ENCODE results near the gene STK17A. TPM values are rescaled to one million over a fixed set of nuclear protein-coding genes. Genes with fewer than 3 reads are reported as not detected.
"Not testable (repeated sequence)": the region's sequence is repeated elsewhere in the genome, so short reads cannot be mapped to it uniquely, and the experiment has no call there.

Gene STK17A
- total and polyA plus RNA-seq, 2 donors from 2014 or later: 12.8 to 15.5 TPM

DNA sequence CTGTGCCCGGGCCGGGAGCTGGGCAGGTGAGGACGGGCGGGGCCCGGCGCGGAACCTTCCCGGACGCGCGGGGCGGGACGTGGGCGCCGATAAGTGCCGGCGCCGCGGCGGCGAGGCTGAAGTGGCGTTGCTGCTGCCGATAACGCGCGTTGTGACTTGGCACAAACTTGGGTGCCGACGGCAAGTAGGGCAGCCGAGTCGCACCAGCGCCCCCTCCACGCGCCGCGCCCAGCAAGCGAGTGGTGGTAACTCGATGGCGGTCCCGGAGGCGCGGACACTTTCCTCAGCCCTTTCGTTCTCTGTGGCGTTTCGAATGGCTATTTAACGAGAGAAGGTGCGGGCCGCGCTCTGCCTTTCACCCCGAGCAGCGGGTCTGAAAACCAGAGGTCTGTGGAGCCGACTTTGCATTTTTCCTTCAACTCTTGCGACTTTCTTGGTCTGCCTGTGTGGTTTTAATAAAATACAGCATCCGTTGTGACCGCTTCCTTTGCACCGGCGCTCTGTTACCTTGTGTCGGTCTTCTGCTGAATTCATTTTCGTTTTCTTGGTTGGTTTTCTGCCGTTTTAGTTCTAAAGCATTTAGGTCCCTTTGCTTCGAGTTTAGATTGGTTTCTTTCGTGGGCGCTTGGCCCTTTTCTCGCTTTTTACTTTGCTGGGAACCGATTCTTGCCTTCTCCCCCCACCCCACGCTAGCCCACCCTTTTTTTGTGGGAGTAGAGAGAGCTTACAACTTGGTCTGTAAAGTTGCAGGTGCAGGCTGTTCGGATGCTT is 701 bp downstream of the STK17A start:
- peak overlapping the region; percentile 89 for H3K27ac ChIP-seq (ENCODE audit: low read depth in 2 of 2, low read length in 2 of 2)
- intact Hi-C loops (cut with DNase I): loop anchor here (5.0 kb wide), 1 partner anchor 114 kb away; no protein-coding TSS in a partner anchor
- H3K27me3 ChIP-seq (ENCODE audit: control insufficient read depth, insufficient read depth, low read length): no peaks in the 10 kb centered on the region
- DNase-seq (peak; percentile 71 to 89 (median 79)), FAIRE-seq (no peak)
- H3K9me3 ChIP-seq (ENCODE audit: control insufficient read depth in 2 of 3, insufficient read depth in 1 of 3, low read length in 3 of 3): no peaks in the 10 kb centered on the region
- TF ChIP-seq, protein P1, sequence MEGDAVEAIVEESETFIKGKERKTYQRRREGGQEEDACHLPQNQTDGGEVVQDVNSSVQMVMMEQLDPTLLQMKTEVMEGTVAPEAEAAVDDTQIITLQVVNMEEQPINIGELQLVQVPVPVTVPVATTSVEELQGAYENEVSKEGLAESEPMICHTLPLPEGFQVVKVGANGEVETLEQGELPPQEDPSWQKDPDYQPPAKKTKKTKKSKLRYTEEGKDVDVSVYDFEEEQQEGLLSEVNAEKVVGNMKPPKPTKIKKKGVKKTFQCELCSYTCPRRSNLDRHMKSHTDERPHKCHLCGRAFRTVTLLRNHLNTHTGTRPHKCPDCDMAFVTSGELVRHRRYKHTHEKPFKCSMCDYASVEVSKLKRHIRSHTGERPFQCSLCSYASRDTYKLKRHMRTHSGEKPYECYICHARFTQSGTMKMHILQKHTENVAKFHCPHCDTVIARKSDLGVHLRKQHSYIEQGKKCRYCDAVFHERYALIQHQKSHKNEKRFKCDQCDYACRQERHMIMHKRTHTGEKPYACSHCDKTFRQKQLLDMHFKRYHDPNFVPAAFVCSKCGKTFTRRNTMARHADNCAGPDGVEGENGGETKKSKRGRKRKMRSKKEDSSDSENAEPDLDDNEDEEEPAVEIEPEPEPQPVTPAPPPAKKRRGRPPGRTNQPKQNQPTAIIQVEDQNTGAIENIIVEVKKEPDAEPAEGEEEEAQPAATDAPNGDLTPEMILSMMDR (IDR thresholded peaks at IDR 0.05; ENCODE audit: borderline replicate concordance, extremely low read depth, insufficient read depth): no peak
- H3K36me3 ChIP-seq (ENCODE audit: control insufficient read depth in 2 of 3, insufficient read depth in 3 of 3, low read length in 3 of 3): no peaks in the 10 kb centered on the region
- peaks cover 0 to 5% (median 4%) of the 10 kb centered on the region in 3 donors for H3K4me1 ChIP-seq (ENCODE audit: control insufficient read depth in 2 of 3, insufficient read depth in 2 of 3, low read depth in 1 of 3, low read length in 3 of 3)
- H3K9ac ChIP-seq (ENCODE audit: low read length in 3 of 3): peak overlapping the region; percentile 56 to 85 (median 74)
- peak overlapping the region; percentile 75 to 86 (median 86) for H3K4me3 ChIP-seq (ENCODE audit: low read length in 3 of 3)

DNA sequence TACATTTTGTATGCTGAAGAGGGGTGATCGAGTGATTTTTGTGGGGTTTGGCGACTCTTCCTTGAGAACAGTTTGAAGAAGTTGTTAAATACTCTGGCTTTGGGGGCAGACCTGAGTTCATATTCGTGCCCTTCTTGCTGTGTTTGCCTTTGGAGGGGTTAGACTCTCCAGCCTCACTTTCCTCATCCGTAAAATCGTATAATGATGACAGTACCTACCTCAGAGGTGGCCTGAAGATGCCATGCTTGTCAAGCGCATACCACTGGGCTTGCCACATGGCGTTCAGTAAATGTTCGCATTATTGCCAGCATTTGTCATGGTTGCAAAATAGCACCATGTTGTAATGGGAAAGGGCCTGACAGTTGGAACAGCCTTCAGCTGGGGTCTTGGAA is 1.3 kb downstream of the STK17A start:
- Histone ChIP-seq H3K36me3 (ENCODE audit: control insufficient read depth in 2 of 3, insufficient read depth in 3 of 3, low read length in 3 of 3) (no peaks in the 10 kb centered on the region), H3K27me3 (ENCODE audit: control insufficient read depth, insufficient read depth, low read length) (no peaks in the 10 kb centered on the region), H3K4me1 (ENCODE audit: control insufficient read depth in 2 of 3, insufficient read depth in 2 of 3, low read depth in 1 of 3, low read length in 3 of 3) (peaks cover 0 to 5% (median 4%) of the 10 kb centered on the region in 3 donors), H3K27ac (ENCODE audit: low read depth in 2 of 2, low read length in 2 of 2) (peak overlapping the region; percentile 89), H3K4me3 (ENCODE audit: low read length in 3 of 3) (peak overlapping the region; percentile 75 to 86 (median 86)), H3K9ac (ENCODE audit: low read length in 3 of 3) (peak overlapping the region; percentile 27 to 85 (median 74)), H3K9me3 (ENCODE audit: control insufficient read depth in 2 of 3, insufficient read depth in 1 of 3, low read length in 3 of 3) (no peaks in the 10 kb centered on the region)
- FAIRE-seq (no peak), DNase-seq (peak in 1 of 5 donors; percentile 24)
- TF ChIP-seq, protein P1 (IDR thresholded peaks at IDR 0.05; ENCODE audit: borderline replicate concordance, extremely low read depth, insufficient read depth): no peak
- intact Hi-C loops (cut with DNase I): loop anchor here (5.0 kb wide), 1 partner anchor 113 kb away; no protein-coding TSS in a partner anchor

DNA sequence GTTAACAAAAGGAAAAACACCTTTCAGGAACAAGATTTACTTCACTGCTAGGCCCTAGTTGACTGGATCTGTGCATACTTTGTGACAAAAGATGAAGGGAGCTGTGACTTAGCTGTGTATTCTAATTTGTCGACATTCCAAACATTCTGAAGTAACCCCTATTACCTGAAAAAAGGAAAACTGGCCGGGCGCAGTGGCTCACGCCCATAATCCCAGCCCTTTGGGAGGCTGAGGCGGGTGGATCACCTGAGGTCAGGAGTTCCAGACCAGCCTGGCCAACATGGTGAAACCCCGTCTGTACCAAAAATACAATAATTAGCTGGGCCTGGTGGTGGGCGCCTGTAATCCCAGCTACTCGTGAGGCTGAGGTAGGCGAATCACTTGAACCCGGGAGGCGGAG is 1.8 kb downstream of the STK17A start:
- not testable (repeated sequence) for H3K9ac ChIP-seq (ENCODE audit: low read length in 3 of 3); H3K4me1 ChIP-seq (ENCODE audit: control insufficient read depth in 2 of 3, insufficient read depth in 2 of 3, low read depth in 1 of 3, low read length in 3 of 3); FAIRE-seq; H3K36me3 ChIP-seq (ENCODE audit: control insufficient read depth in 2 of 3, insufficient read depth in 3 of 3, low read length in 3 of 3); DNase-seq; H3K27me3 ChIP-seq (ENCODE audit: control insufficient read depth, insufficient read depth, low read length); H3K9me3 ChIP-seq (ENCODE audit: control insufficient read depth in 2 of 3, insufficient read depth in 1 of 3, low read length in 3 of 3)
- peak overlapping the region; percentile 89 for H3K27ac ChIP-seq (ENCODE audit: low read depth in 2 of 2, low read length in 2 of 2)
- intact Hi-C loops (cut with DNase I): loop anchor here (5.0 kb wide), 1 partner anchor 113 kb away; no protein-coding TSS in a partner anchor
- peak overlapping the region in 2 of 3 donors; percentile 86 for H3K4me3 ChIP-seq (ENCODE audit: low read length in 3 of 3)

DNA sequence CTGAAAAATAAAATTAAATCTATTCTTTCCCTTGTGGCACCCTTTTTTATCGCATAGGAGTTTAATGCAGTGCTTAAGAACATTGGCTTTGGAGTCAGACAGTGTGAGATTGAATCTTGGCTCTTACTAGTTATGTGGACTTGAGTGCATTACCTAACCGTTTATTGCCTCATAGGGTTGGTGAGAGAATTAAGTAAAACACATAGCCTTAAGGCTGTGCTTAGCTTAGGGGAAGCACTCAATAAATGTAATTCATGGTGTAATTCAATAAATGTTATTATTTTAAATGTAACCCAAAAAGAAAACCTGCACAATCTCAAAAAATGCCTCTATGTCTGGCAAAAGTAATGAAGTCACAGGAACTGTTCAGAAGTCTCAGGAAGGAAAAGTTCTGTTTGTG is 2.7 kb downstream of the STK17A start:
- Histone ChIP-seq H3K4me3 (ENCODE audit: low read length in 3 of 3) (peak overlapping the region in 1 of 3 donors; percentile 86), H3K4me1 (ENCODE audit: control insufficient read depth in 2 of 3, insufficient read depth in 2 of 3, low read depth in 1 of 3, low read length in 3 of 3) (peaks cover 0 to 5% (median 4%) of the 10 kb centered on the region in 3 donors), H3K9me3 (ENCODE audit: control insufficient read depth in 2 of 3, insufficient read depth in 1 of 3, low read length in 3 of 3) (no peaks in the 10 kb centered on the region), H3K9ac (ENCODE audit: low read length in 3 of 3) (peak overlapping the region in 1 of 3 donors; percentile 16), H3K27me3 (ENCODE audit: control insufficient read depth, insufficient read depth, low read length) (no peaks in the 10 kb centered on the region), H3K36me3 (ENCODE audit: control insufficient read depth in 2 of 3, insufficient read depth in 3 of 3, low read length in 3 of 3) (no peaks in the 10 kb centered on the region), H3K27ac (ENCODE audit: low read depth in 2 of 2, low read length in 2 of 2) (no peak overlapping the region)
- FAIRE-seq: no peak
- TF ChIP-seq, protein P1 (IDR thresholded peaks at IDR 0.05; ENCODE audit: borderline replicate concordance, extremely low read depth, insufficient read depth): no peak
- peak in 1 of 5 donors; percentile 13 for DNase-seq
- intact Hi-C loops (cut with DNase I): no loop called here
